Astrocyte of the hippocampus (primary cell): Measurements from ENCODE around the gene DNAH12.
A peak's percentile ranks its signal among the peaks of the same experiment; 100 is the strongest.

ENCODE experiments used
- DNase-seq: peaks from one replicate; pipeline ENCODE4 v3.0.0; 2011; ENCODE audit warnings: low read depth, low spot score

DNAH12 gene, protein sequence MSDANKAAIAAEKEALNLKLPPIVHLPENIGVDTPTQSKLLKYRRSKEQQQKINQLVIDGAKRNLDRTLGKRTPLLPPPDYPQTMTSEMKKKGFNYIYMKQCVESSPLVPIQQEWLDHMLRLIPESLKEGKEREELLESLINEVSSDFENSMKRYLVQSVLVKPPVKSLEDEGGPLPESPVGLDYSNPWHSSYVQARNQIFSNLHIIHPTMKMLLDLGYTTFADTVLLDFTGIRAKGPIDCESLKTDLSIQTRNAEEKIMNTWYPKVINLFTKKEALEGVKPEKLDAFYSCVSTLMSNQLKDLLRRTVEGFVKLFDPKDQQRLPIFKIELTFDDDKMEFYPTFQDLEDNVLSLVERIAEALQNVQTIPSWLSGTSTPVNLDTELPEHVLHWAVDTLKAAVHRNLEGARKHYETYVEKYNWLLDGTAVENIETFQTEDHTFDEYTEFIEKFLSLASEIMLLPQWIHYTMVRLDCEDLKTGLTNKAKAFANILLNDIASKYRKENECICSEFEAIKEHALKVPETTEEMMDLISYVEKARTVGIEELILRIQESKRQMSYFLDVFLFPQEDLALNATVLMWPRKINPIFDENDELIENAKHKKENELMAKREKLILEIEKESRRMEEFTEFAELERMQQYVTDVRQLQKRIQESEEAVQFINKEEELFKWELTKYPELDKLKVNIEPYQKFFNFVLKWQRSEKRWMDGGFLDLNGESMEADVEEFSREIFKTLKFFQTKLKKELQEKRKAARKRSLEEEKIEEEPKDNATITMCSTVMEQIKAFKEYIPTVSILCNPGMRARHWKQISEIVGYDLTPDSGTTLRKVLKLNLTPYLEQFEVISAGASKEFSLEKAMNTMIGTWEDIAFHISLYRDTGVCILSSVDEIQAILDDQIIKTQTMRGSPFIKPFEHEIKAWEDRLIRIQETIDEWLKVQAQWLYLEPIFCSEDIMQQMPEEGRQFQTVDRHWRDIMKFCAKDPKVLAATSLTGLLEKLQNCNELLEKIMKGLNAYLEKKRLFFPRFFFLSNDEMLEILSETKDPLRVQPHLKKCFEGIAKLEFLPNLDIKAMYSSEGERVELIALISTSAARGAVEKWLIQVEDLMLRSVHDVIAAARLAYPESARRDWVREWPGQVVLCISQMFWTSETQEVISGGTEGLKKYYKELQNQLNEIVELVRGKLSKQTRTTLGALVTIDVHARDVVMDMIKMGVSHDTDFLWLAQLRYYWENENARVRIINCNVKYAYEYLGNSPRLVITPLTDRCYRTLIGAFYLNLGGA (N-terminal part only)

DNA sequence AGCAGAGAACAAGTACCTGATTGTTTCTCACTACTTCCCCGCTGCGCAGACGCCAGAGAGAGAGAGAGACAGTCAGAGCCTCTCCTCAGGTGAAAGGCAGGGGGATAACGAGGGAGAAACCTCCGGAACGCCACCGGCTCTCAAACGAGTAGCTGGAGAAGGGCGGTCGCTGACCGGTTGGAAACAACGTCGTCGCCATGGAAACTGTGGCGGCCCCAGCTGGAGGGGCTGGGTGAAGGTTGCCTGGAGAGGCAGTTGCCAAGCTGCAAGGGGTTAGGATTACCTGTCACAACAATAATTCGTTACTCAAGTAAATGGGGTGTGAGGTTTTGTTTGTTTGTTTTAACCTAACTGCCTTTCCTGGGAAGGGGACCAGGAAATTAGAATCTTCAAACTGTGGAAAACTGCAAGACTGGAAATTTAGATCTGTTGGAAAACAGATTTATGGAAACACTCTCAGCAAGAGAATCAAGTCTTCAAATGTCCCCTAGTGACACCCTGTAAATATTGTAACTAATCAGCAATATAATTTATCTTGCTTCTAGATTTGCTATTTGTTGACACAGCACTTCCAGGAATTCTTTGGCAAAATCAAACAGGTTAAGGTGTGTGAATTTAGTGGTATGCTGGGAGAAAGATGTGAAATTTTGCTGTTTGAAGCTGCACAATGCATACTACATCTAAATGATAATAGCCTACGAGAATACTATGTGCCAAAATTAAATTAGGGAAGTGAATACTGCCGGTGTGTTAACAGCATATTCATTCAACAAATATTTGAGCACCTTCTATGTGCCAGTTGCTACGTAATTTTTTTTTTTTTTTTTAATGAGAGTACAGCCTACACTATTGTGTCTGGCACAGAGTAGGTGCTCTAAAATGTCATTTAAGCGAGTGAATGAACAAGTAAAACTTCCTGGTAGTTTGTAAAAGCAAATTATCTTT is at the start of gene DNAH12:
DNAH12 (minus strand) TSS at position 164 of the 945 bp plus-strand sequence. CDS start 1,474 bp downstream, outside the sequence.
- peak; percentile 91 for DNase-seq

DNA sequence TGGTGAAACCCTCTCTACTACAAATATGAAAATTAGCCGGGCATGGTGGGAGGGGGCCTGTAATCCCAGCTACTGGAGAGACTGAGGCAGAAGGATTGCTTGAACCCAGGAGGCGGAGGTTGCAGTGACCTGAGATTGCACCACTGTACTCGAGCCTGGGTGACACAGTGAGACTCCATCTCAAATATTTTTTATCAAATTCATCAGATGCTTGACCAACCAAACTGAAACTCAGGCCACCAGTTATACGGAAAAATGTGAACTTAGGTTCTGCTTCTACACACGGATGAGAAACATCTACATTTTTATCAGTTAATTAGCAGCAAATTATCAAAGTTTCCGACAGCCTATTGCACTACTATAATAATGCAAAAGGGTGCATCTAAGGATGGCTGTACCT is 48.2 kb upstream of the DNAH12 start:
- no peak for DNase-seq

DNA sequence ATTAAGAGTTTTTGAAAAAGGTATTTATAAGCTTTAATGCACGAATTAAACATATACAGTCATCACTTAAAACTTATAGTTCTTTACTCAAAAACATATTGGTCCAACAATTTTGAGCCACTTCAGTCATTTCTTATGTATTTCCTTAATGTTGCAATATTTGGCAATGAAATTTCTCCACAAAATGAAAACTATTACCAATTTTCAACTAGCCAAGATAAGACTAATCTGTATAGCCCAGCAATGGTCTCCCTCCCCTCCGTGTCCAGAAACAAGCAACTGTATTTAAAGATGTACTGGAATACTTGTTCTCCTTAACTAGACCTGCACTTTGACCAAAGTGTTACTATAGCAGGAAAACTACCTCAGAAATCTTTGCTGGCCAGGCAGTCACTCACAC is 43.8 kb upstream of the DNAH12 start:
- DNase-seq = no peak

DNA sequence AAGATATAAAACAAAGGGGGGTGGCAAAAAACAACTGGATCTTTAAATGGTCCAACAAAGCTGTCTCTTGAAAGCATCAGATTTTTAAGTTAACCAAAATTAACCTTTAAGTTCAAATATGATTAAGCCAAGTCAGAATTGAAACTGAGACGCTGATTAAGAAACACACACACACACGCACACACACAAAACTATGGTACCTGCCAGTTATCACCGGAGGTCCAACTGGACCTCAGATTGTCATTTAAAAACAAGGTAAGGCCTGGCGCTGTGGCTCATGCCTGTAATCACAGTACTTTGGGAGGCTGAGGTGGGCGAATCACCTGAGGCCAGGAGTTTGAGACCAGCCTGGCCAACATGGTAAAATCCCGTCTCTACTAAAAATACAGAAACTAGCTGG is 42.6 kb upstream of the DNAH12 start:
- no peak for DNase-seq

DNA sequence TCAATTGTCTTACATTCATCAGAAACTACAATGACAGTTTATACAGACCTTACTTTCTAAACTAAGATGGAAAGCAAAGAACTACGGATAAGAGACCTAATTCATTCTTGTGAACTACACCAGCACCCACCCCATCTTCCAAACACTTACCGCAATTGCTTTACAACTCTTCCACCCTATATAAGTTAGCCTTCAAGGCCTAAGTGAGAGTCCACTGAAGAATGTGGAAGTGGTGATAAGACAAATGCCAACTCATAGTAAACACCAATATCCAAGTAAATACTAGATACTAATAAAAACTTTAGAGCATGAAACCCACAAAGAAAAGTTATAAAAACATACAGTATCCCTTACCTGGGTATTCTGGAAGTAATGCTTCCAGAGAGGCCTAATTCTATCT is 39.4 kb upstream of the DNAH12 start:
- DNase-seq = no peak

DNA sequence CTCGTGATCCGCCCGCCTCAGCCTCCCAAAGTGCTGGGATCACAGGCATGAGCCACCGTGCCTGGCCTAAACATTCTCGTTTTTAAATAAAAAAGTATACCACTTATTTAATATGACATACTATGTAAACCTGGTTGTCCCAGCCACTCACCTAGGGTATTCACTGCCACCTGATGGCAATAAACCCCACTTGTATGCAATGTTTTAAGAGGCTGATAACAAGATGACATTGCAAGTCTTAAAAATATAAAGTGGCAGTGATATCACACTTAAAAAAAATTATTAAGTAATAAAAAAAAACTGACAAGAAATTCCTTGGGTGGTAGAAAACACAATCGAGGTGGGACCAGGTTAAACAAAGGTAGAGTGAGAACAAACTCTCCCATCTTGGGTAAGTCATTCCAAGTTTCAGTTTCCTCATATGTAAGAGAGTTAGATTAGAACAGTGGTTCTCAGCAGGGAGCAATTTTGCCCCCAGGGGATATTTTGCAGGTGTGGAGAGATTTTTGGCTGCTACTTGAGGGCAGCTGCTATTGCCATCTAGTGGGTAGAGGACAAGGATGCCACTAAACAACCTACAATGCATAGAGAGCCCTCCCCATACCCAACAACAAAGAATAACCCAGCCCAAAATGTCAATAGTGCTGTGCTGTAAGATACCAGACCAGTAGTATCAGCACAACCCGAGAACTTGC is 38.5 kb upstream of the DNAH12 start:
- no peak for DNase-seq

DNA sequence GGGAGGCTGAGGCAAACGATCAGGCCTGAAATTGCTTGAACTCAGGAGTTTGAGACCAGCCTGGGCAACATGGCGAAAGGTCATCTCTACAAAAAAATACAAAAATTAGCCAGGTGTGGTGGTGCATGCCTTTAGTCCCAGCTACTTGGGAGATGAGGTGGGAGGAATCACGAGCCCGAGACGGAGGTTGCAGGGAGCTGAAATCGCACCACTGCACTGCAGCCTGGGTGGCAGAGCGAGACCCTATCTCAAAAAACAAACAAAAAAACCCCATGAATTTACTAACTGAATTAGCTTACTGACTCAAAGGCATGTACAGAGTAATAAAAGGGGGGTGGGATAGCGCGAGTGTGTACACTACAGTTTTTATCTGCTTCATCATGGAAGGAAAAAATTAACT is 33.7 kb upstream of the DNAH12 start:
- no peak for DNase-seq

DNA sequence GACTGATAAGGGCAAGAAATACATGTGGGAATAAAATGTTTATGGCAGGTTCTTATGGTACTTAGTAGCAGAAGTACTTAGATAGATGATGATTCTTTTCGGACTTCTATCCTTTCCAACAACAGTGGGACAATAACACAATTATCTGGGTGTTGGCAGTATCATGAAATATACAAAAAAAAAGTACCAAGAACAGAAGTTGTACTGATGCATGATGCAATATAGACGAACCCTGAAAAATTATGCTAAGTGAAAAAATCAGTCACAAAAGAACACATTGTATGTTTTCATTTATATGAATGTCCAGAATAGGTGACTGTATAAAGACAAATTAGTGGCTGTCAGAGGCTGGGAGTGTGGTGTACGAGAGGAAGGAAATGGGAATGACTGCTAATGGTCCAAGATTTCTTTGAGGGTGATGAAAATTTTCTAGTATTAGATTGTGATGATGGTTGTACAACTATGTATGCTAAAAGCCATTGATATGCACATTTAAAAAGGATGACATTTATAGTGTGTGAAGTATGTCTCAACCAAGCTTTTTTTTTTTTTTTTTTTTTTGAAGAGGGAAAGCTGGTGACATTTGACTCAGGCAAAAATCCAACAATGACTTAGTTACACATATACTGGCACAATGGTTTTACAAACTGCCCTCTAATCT is 32.0 kb upstream of the DNAH12 start:
- DNase-seq = no peak

DNA sequence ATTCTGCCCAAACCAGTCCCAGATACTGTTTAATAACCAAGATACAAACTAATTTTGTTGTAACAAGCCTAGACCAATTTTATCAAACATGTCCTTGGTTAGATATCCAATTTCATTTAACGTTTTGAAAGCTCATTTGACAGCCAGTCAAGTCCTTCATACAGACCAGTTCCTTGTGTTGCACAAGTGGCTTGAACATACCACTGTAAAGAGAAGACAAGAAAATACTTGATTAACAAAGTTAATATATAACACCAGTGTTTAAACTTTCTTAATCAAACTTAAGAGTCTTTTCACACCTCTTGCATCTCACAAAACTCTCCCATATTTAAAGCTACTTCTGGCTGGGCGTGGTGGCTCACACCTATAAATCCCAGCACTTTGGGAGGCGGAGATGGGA is 28.0 kb upstream of the DNAH12 start:
- no peak for DNase-seq

DNA sequence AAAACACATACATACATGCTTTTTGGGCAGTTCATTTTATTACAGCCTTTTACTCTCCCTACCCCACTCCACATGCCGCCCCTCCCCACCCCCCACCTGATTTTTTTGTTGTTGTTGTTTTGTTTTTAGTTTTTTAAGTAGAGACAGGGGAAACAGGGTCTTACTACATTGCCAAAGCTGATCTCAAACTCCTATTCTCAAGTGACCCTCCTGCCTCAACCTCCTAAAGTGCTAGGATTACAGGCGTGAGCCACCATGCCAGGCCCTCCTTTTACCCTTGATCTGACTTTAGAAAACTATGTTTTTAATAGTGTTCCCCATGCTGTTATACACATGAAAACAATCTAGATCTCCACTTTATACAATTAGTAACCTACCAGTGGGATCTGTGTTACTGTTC is 26.7 kb upstream of the DNAH12 start:
- no peak for DNase-seq

DNA sequence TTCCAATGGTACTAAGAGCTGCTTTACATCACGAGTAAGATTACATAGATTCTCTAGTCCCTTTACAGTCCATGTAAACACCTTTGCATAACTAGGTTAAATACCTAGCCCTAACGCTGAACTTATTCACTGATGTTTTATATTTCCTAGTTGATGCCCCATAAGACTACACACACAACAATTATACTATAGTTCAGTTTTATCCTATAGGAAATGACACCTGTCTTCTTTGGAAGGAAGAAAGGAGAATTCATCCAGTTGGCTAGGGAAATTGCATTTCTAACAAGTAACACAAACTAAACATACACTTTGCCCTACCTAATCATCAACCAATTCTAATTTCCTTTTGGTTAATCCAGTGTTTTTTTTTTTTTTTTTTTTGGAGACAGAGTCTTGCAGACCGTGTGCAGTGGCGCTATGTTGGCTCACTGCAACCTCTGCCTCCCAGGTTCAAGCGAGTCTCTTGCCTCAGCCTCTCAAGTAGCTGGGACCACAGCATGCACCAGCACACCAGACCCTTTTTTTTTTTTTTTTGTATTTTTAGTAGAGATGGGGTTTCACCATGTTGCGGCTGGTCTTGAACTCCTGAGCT is 25.8 kb upstream of the DNAH12 start:
- DNase-seq = no peak

DNA sequence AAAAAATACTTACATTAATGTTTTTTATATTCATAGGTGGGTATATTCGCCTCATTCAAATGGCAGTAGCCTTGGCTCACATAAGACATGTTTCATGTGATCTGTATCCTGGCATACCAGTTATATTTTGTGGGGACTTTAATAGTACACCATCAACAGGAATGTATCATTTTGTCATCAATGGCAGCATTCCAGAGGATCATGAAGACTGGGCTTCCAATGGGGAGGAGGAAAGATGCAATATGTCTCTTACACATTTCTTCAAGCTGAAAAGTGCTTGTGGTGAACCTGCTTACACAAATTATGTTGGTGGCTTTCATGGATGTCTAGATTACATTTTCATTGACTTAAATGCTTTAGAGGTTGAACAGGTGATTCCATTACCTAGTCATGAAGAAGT is 15.4 kb upstream of the DNAH12 start:
- DNase-seq = peak; percentile 22

DNA sequence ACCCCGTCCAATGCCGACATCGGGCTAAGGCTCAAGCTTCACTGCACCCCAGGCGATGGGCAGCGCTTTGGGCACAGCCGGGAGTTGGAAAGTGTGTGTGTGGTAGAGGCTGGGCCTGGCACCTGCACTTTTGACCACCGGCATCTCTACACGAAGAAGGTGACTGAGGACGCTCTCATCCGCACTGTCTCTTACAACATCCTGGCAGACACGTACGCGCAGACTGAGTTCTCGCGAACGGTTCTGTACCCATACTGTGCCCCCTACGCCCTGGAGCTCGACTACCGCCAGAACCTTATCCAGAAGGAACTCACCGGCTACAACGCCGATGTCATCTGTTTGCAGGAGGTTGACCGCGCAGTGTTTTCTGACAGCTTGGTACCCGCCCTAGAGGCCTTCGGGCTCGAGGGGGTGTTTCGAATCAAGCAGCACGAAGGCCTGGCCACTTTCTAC is 13.0 kb upstream of the DNAH12 start:
- DNase-seq = peak; percentile 62

DNA sequence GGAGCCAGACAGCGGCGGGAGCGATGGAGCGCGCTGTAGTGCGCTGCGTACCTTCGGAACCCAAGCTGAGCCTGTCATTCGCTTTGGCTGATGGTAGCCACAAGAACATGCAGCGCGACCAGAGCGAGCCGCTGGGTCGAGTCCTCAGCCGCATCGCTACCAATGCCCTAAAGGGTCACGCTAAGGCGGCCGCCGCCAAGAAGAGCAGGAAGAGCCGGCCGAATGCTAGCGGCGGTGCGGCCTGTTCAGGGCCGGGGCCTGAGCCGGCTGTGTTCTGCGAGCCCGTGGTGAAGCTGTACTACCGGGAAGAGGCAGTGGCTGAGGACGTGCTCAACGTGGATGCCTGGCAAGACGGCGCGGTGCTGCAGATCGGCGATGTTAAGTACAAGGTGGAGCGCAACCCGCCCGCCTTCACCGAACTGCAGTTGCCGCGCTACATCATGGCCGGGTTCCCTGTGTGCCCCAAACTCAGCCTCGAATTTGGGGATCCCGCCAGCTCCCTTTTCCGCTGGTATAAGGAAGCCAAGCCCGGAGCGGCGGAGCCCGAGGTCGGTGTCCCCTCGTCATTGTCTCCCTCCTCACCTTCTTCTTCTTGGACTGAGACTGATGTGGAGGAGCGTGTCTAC is 12.4 kb upstream of the DNAH12 start:
- no peak for DNase-seq

DNA sequence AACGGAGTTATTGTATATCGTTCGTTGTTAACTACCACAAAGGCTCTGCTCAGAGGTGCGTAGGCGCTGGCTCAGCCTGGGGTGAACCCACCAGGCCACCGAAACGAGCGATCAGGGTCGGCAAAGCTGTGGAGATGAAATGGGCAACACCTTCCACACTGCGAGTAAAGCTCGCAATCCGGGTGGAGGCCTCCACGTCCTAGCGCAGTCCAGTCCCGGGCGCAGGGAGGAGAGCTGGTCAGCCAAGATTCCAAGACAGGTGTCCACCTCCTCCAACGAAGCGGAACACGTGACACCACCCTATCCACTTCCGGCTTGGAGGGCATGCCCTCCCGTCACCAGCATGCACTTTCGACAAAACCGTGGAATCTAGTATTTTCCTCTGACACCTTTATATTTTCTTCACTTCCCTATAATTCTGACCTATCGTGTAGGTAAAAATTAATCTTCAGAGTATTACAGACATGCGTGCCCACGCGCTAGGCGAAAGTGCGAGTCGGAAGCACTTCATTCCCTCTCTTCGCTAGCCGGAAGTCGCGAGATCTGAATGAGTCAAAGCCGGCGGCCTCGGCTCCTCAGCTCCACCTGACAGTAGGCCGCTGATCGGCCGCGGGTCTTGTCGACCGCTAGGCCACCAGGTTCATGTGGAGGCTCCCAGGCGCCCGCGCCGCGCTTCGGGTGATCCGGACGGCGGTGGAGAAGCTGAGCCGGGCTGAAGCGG is 11.8 kb upstream of the DNAH12 start, which contains the start of gene PDE12:
PDE12 (plus strand) TSS at position 537 of the 721 bp plus-strand sequence; CDS start at position 643, 106 bp downstream.
- peak; percentile 94 for DNase-seq

DNA sequence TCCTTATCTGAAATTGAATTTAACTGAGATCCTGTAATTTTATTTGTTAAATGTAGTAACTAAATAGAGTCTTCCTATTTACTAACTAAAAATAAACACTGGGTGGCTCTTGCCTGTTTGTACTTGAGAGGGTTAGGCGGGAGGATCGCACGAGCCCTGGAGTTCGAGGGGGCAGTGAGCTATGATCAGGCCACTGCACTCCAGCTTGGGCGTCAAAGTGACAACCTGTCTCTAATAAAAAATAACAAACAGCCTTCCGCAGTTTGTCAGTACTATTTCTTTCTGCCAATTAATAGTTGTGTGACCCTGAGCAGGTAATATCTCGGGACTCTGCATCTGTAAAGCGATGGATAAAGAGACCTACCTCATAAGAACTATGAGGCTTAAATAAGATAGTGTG is 11.2 kb upstream of the DNAH12 start:
- no peak for DNase-seq

DNA sequence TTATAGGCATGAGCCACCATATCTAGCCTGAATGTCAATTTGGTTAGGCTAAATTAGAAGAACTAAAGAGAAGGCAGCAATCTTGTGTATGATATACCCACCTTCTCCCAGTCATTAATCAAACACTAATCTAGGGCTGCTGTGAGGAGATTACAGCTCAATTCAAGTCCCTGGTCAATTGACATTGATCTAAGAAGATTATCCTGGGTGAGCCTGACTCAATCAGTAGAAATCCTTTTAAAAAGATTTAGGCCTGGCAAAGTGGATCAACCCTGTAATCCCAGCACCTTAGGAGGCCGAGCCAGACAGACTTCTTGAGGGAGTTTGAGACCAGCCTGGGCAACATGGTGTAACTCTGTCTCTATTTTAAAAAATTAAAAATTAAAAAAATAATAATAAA is 2.5 kb upstream of the DNAH12 start:
- no peak for DNase-seq
